ENCODE results near the gene AP4E1.

Gene AP4E1

DNA sequence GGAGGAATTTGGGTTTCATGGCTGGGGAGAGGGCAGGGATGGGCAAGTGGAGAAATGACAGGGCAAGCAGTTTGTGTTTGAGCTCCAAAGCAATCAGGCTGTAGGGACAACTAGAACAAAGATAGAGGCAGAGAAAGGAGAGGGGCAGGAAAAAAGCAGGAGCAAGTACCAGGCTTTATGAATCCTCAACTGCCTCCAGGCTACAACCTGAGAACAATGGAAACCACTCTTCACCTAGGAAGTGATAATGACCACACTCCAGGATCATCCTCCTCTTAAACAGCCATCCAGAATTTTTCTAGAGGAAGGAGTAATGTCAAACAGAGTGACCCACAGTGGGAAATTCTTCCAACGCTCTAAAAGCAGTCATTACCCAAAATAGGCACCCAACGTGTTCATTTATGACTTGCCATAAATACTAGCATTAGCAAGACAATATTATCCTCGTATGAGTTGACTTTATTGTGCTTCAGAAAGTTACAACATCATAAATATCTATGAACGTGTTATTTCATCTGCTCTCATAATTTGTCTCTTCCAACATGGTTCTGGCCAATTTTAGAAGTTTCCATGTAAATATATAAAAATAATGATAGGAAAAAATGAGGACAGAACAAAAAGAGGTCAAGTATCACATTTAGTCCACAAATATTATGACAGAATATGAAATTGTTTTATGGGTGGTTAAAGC, 135.7 kb downstream of the AP4E1 start:
- TF ChIP-seq, protein P1, sequence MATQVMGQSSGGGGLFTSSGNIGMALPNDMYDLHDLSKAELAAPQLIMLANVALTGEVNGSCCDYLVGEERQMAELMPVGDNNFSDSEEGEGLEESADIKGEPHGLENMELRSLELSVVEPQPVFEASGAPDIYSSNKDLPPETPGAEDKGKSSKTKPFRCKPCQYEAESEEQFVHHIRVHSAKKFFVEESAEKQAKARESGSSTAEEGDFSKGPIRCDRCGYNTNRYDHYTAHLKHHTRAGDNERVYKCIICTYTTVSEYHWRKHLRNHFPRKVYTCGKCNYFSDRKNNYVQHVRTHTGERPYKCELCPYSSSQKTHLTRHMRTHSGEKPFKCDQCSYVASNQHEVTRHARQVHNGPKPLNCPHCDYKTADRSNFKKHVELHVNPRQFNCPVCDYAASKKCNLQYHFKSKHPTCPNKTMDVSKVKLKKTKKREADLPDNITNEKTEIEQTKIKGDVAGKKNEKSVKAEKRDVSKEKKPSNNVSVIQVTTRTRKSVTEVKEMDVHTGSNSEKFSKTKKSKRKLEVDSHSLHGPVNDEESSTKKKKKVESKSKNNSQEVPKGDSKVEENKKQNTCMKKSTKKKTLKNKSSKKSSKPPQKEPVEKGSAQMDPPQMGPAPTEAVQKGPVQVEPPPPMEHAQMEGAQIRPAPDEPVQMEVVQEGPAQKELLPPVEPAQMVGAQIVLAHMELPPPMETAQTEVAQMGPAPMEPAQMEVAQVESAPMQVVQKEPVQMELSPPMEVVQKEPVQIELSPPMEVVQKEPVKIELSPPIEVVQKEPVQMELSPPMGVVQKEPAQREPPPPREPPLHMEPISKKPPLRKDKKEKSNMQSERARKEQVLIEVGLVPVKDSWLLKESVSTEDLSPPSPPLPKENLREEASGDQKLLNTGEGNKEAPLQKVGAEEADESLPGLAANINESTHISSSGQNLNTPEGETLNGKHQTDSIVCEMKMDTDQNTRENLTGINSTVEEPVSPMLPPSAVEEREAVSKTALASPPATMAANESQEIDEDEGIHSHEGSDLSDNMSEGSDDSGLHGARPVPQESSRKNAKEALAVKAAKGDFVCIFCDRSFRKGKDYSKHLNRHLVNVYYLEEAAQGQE (IDR thresholded peaks at IDR 0.05; ENCODE audit: insufficient read depth in 1 of 2, low read depth in 2 of 2, low read length in 2 of 2), result no peak
- TF ChIP-seq POLR2AphosphoS5 (IDR thresholded peaks at IDR 0.05; ENCODE audit: low read depth, low read length) (no peak), FOXP2 (optimal IDR thresholded peaks at IDR 0.05; ENCODE audit: borderline replicate concordance, extremely low read depth, extremely low read length, insufficient read depth) (no peak), TAF1 (IDR thresholded peaks at IDR 0.05; ENCODE audit: borderline replicate concordance, insufficient read depth, low read length) (no peak), SIN3A (IDR thresholded peaks at IDR 0.05; ENCODE audit: borderline replicate concordance, insufficient read depth, low read length) (no peak)

DNA sequence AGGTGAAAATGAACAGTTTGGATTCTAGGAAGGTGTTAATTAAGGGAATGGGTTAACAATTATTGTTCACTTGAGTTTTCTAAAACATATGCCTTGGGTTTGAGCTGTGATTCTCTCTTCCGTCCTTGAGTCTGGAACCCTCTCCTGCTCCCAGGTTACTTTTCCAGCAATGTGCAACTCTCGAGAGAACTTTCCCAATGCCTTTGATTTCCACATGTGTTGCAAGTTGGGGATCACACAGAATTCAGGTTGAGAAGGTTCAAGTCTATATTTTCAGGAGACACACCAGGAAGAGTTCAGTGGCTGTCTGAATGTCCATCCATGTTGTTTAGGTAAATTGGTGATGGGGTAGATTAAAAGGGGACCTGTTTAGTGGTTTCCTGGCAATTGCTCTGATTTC, 137.5 kb downstream of the AP4E1 start:
- TF ChIP-seq POLR2AphosphoS5 (IDR thresholded peaks at IDR 0.05; ENCODE audit: low read depth, low read length) (no peak), SIN3A (IDR thresholded peaks at IDR 0.05; ENCODE audit: borderline replicate concordance, insufficient read depth, low read length) (no peak), TAF1 (IDR thresholded peaks at IDR 0.05; ENCODE audit: borderline replicate concordance, insufficient read depth, low read length) (no peak), FOXP2 (optimal IDR thresholded peaks at IDR 0.05; ENCODE audit: borderline replicate concordance, extremely low read depth, extremely low read length, insufficient read depth) (no peak)
- TF ChIP-seq, protein P1 (IDR thresholded peaks at IDR 0.05; ENCODE audit: insufficient read depth in 1 of 2, low read depth in 2 of 2, low read length in 2 of 2), result no peak

DNA sequence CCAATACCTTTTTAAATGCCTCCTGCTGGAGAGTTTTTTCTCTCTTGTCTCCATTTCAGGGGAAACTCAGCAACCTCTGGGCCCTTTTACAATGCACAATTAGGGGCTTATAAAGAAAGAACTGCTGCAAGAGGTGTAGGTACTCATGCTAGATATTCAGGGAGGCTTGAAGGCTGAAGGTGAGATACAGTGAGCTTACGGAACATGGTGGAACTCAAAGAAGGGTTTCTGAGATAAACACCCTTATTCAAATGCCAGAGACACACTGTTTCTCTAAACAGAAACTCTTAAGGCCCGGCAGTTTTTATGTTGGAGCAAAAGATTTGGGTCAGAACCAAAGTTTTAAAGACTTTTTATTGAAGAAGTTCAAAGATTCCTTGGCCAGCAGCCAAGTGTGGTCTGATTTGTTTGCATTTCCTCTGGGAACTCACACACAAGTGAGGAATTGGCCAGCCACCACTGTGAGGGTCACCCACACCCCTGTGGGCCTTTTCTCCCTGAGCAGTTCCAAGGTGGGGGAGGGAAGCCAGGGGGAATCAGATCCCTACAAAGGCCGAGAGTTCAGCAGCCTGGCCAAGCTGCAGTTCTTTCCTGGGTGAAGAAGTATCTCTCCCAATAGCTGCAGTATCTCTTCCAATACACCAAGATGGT, 138.4 kb downstream of the AP4E1 start:
- TF ChIP-seq FOXP2 (optimal IDR thresholded peaks at IDR 0.05; ENCODE audit: borderline replicate concordance, extremely low read depth, extremely low read length, insufficient read depth) (no peak), POLR2AphosphoS5 (IDR thresholded peaks at IDR 0.05; ENCODE audit: low read depth, low read length) (no peak), SIN3A (IDR thresholded peaks at IDR 0.05; ENCODE audit: borderline replicate concordance, insufficient read depth, low read length) (no peak), TAF1 (IDR thresholded peaks at IDR 0.05; ENCODE audit: borderline replicate concordance, insufficient read depth, low read length) (no peak)
- TF ChIP-seq, protein P1 (IDR thresholded peaks at IDR 0.05; ENCODE audit: insufficient read depth in 1 of 2, low read depth in 2 of 2, low read length in 2 of 2), result no peak

DNA sequence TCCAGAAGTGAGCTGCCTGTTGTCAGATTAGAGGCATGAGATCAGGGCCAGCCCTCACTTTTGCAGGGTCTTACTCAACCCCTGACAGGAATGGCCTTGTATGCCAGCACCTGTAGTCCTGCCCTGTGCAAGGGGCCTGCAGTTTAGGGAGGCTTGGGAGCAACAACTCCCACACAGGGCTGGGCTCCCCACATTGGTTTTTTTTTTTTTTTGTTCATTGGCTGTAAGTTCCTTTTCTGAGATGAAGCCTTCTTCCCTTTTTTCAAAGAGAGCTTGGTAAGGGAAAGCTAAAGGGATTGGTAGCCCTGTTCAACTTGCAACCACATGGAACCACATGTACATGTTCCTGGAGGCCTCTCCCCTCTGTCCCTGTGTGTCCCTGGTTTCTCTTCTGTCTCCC, 139.8 kb downstream of the AP4E1 start:
- TF ChIP-seq SIN3A (IDR thresholded peaks at IDR 0.05; ENCODE audit: borderline replicate concordance, insufficient read depth, low read length), result no peak

DNA sequence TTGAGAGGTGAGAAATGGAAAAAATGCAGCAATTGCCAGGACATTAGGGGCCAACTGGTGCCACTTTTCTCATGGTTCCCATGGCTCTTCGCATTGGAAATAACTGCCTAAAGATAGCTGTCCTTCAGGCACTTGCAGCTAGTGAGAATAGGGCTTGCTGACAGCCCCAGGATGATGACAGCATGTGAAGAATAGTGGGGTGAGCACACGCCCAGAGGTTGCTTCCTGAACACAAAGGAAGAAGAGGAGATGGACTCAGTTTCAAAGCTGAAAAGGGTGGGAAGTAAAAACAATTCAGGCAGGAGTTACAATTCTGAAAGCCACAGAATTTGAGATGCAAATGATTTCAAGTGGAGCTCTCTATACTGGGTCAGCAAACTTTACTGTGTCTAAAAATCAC, 140.6 kb downstream of the AP4E1 start:
- TF ChIP-seq TAF1 (IDR thresholded peaks at IDR 0.05; ENCODE audit: borderline replicate concordance, insufficient read depth, low read length) (no peak), FOXP2 (optimal IDR thresholded peaks at IDR 0.05; ENCODE audit: borderline replicate concordance, extremely low read depth, extremely low read length, insufficient read depth) (no peak), SIN3A (IDR thresholded peaks at IDR 0.05; ENCODE audit: borderline replicate concordance, insufficient read depth, low read length) (no peak), POLR2AphosphoS5 (IDR thresholded peaks at IDR 0.05; ENCODE audit: low read depth, low read length) (no peak)
- TF ChIP-seq, protein P1 (IDR thresholded peaks at IDR 0.05; ENCODE audit: insufficient read depth in 1 of 2, low read depth in 2 of 2, low read length in 2 of 2), result no peak
